Endothelial cell of umbilical vein (primary cell): ENCODE results near the gene CUX1. TPM values are rescaled to one million over a fixed set of nuclear protein-coding genes. Genes with fewer than 3 reads are reported as not detected.

Experiments used
- BruUV-seq: library from RNA; stranded (reverse); fragments of 400-500 nt; replicated peaks from 2 replicates; lab custom pipeline; 2021; lab: Mats Ljungman, UMichigan
- CTCF ChIA-PET: fragments of 300-600, 350-600 bp; sonication (Branson Sonifier 250); formaldehyde crosslinking; loops from one replicate; lab custom pipeline; 2021; ENCODE audit warnings: antibody characterized with exemption, inconsistent platforms; lab: Charles Lee
- POLR2A ChIA-PET: fragments of 300-600, 350-600 bp; sonication (Branson Sonifier 250); formaldehyde crosslinking; loops from one replicate; lab custom pipeline; 2021; ENCODE audit warnings: antibody characterized with exemption, inconsistent platforms; lab: Charles Lee
- DNase-seq: peaks from one replicate; pipeline ENCODE4 v3.0.0-alpha.2; 2011; ENCODE audit warnings: low read depth, low spot score
- FAIRE-seq: peaks from 2 replicates; lab custom pipeline; 2011; peaks lifted over from hg19 to GRCh38; lab: Jason Lieb, UNC
- H2AFZ ChIP-seq: 2 replicates; pipeline ENCODE4 v1.6.0; 2012; ENCODE audit warnings: low read depth, low read length, control low read depth, inconsistent platforms
- H3K27ac ChIP-seq: 2 replicates; pipeline ENCODE4 v1.5.1; 2011; ENCODE audit warnings: low read depth, mild to moderate bottlenecking, control low read depth, low read length, moderate library complexity; ENCODE audit not compliant: insufficient read depth
- H3K27me3 ChIP-seq, 2 experiments: 2 replicates each; pipeline versions ENCODE4 v1.6.0 to v1.6.1; 2011; ENCODE audit warnings: low read length in 2 of 2, mixed read lengths in 1 of 2; ENCODE audit not compliant: control insufficient read depth in 2 of 2, insufficient read depth in 2 of 2
- H3K36me3 ChIP-seq, 2 experiments: 2 replicates in 1 of 2; 3 replicates in 1 of 2; pipeline ENCODE4 v1.5.1; 2011; ENCODE audit warnings: low read length in 2 of 2, mild to moderate bottlenecking in 1 of 2, moderate library complexity in 1 of 2; ENCODE audit not compliant: control insufficient read depth in 2 of 2, insufficient read depth in 2 of 2; ENCODE audit errors: extremely low read depth in 1 of 2
- H3K4me1 ChIP-seq: 3 replicates; pipeline ENCODE4 v1.5.1; 2011; ENCODE audit warnings: mild to moderate bottlenecking, low read length; ENCODE audit not compliant: control insufficient read depth, insufficient read depth; ENCODE audit errors: extremely low read depth
- H3K4me2 ChIP-seq: 2 replicates; pipeline ENCODE4 v1.6.1; 2011; ENCODE audit warnings: low read length, control low read depth, mixed read lengths; ENCODE audit not compliant: insufficient read depth
- H3K4me3 ChIP-seq, 3 experiments: fragments of 200-600 bp in 1 of 3; sonication (generic), shearing (Covaris generic) in 1 of 3; replicated peaks in 1 of 3; 2 replicates each; pipeline ENCODE4 v1.5.1; 2011 to 2016; ENCODE audit warnings: control low read depth in 3 of 3, low read length in 3 of 3, mild to moderate bottlenecking in 2 of 3, inconsistent platforms in 1 of 3, low read depth in 1 of 3, moderate library complexity in 1 of 3; ENCODE audit not compliant: insufficient read depth in 1 of 3
- H3K79me2 ChIP-seq: 2 replicates; pipeline ENCODE4 v1.6.0; 2012; ENCODE audit warnings: low read length, inconsistent platforms; ENCODE audit not compliant: control insufficient read depth, insufficient read depth
- H3K9ac ChIP-seq: replicated peaks from 2 replicates; pipeline ENCODE3; 2011; ENCODE audit warnings: low read length, control low read depth; ENCODE audit not compliant: insufficient read depth; ENCODE audit errors: extremely low read depth
- H3K9me1 ChIP-seq: replicated peaks from 3 replicates; pipeline ENCODE4 v1.6.0; 2011; ENCODE audit warnings: mild to moderate bottlenecking, low read length; ENCODE audit not compliant: control insufficient read depth, insufficient read depth; ENCODE audit errors: extremely low read depth
- H3K9me3 ChIP-seq: replicated peaks from 2 replicates; pipeline ENCODE4 v1.5.1; 2012; ENCODE audit warnings: low read length, inconsistent platforms; ENCODE audit not compliant: control insufficient read depth, insufficient read depth
- H4K20me1 ChIP-seq: replicated peaks from 2 replicates; pipeline ENCODE3; 2011; ENCODE audit warnings: mild to moderate bottlenecking, low read length; ENCODE audit not compliant: control insufficient read depth, insufficient read depth; ENCODE audit errors: extremely low read depth
- EZH2 ChIP-seq: IDR thresholded peaks from 2 replicates; pipeline ENCODE4 v1.6.1; 2012; ENCODE audit warnings: borderline replicate concordance, low read depth, mild to moderate bottlenecking, moderate library complexity, low read length, inconsistent platforms; ENCODE audit not compliant: severe bottlenecking
- FOS ChIP-seq: IDR thresholded peaks from 2 replicates; pipeline ENCODE4 v1.6.1; 2011; ENCODE audit warnings: mild to moderate bottlenecking, low read length, moderate library complexity, borderline replicate concordance; ENCODE audit not compliant: insufficient read depth
- GATA2 ChIP-seq: IDR thresholded peaks from 2 replicates; pipeline ENCODE4 v1.7.0; 2011; ENCODE audit warnings: low read depth, mild to moderate bottlenecking, moderate library complexity, mixed read lengths, low read length; ENCODE audit not compliant: insufficient read length, insufficient read depth
- JUN ChIP-seq: IDR thresholded peaks from 2 replicates; pipeline ENCODE4 v1.6.1; 2011; ENCODE audit warnings: borderline replicate concordance, low read depth; ENCODE audit not compliant: insufficient read length, insufficient read depth
- MYC ChIP-seq: IDR thresholded peaks from one replicate; pipeline ENCODE4 v1.6.1; 2011; ENCODE audit warnings: mild to moderate bottlenecking, low read depth, low read length
- POLR2A ChIP-seq: IDR thresholded peaks from 2 replicates; pipeline ENCODE4 v1.6.1; 2012; ENCODE audit warnings: low read depth, mild to moderate bottlenecking, control low read depth, low read length
- POLR2AphosphoS5 ChIP-seq: IDR thresholded peaks from 2 replicates; pipeline ENCODE4 v1.6.1; 2012; ENCODE audit warnings: low read depth, mild to moderate bottlenecking, control low read depth, low read length, moderate library complexity; ENCODE audit not compliant: insufficient read depth
- dilution Hi-C: fragments of 300-500 bp; cut with MboI; formaldehyde crosslinking; loops from one replicate; pipeline ENCODE4 v1.15.0; 2019; ENCODE audit warnings: low sequenced_read_pairs; ENCODE audit not compliant: extremely low pct_ligation_motif_present
- intact Hi-C: fragments of 100-400 bp; cut with micrococcal nuclease; formaldehyde crosslinking; loops from one replicate; pipeline ENCODE4 v1.10.0; 2022
- polyA plus RNA-seq, 4 experiments: library from polyadenylated mRNA; depleted of rRNA in 3 of 4; stranded (reverse) in 3 of 4; unstranded in 1 of 4; fragments of >200 nt; gene quantifications; 2 replicates each; pipeline versions ENCODE4 v1.2.1 to v1.2.3, GENCODE V29; 2011 to 2012; ENCODE audit warnings: missing spikeins in 1 of 4
- total RNA-seq: library from RNA; stranded (reverse); gene quantifications from 2 replicates; pipeline ENCODE4 v1.2.3, GENCODE V29; 2021
- TF ChIP-seq, protein P1 (sequence below), 2 donors: IDR thresholded peaks; 1 replicate in 1 of 2; 2 replicates in 1 of 2; pipeline ENCODE4 v1.5.1; 2011; ENCODE audit warnings: low read length in 2 of 2, mild to moderate bottlenecking in 2 of 2, moderate library complexity in 2 of 2, control low read depth in 1 of 2, inconsistent platforms in 1 of 2, low read depth in 1 of 2; ENCODE audit not compliant: insufficient read depth in 1 of 2; ENCODE audit errors: extremely low read depth in 1 of 2
- TF ChIP-seq, protein P2 (sequence below): IDR thresholded peaks from 2 replicates; pipeline ENCODE4 v1.6.1; 2011; ENCODE audit not compliant: insufficient read depth, insufficient read length

Gene CUX1
- total and polyA plus RNA-seq, 2 donors (not counting 3 experiments of a cell fraction or from before 2014, with no cell fraction given), result 13.8 to 49.8 TPM

DNA sequence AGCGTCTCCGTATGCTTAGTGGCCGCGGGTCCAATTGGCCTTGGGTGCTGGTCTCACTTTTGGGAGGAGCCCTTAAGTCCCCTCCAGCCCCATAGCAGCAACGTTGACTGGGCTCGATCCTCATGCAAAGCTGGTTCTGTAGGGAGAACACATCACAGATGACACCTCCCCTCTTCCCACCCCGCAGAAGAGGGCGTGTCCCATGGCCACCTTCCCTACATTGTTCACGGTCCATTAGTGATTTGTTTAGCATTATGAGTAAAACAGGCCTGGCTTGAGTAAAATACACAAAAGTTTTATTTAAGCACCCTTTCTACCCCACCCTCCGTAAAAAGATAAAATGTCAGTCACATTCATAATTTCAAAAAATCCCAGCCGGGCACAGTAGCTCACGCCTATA, 380.2 kb downstream of the CUX1 start:
- no peak for FAIRE-seq
- Histone ChIP-seq H3K36me3 (peaks cover 0 to 12% of the 10 kb centered on the region in 2 experiments), H3K4me2 (no peak overlapping the region), H3K9me3 (no peaks in the 10 kb centered on the region), H3K9me1 (no peaks in the 10 kb centered on the region), H3K27ac (no peak overlapping the region), H3K4me3 (no peak overlapping the region), H2AFZ (no peak overlapping the region), H4K20me1 (no peaks in the 10 kb centered on the region), H3K27me3 (no peaks in the 10 kb centered on the region), H3K79me2 (no peaks in the 10 kb centered on the region), H3K9ac (no peak overlapping the region), H3K4me1 (no peaks in the 10 kb centered on the region)
- DNase-seq, result no peak
- intact Hi-C loops, result no loop called here
- dilution Hi-C loops, result no loop called here
- CTCF ChIA-PET, result interaction anchor here (1.1 kb wide), 1 partner anchor 12 kb away, joined by 3 read pairs; no protein-coding TSS in a partner anchor
- POLR2A ChIA-PET, result no interaction called here
- TF ChIP-seq EZH2 (no peak), POLR2A (no peak), JUN (no peak), MYC (no peak), POLR2AphosphoS5 (no peak), GATA2 (no peak), FOS (no peak)
- TF ChIP-seq, protein P1, sequence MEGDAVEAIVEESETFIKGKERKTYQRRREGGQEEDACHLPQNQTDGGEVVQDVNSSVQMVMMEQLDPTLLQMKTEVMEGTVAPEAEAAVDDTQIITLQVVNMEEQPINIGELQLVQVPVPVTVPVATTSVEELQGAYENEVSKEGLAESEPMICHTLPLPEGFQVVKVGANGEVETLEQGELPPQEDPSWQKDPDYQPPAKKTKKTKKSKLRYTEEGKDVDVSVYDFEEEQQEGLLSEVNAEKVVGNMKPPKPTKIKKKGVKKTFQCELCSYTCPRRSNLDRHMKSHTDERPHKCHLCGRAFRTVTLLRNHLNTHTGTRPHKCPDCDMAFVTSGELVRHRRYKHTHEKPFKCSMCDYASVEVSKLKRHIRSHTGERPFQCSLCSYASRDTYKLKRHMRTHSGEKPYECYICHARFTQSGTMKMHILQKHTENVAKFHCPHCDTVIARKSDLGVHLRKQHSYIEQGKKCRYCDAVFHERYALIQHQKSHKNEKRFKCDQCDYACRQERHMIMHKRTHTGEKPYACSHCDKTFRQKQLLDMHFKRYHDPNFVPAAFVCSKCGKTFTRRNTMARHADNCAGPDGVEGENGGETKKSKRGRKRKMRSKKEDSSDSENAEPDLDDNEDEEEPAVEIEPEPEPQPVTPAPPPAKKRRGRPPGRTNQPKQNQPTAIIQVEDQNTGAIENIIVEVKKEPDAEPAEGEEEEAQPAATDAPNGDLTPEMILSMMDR (IDR thresholded peaks at IDR 0.05; ENCODE audit: extremely low read depth in 1 of 2, insufficient read depth in 1 of 2, low read depth in 1 of 2, low read length in 2 of 2), result no peak
- TF ChIP-seq, protein P2, sequence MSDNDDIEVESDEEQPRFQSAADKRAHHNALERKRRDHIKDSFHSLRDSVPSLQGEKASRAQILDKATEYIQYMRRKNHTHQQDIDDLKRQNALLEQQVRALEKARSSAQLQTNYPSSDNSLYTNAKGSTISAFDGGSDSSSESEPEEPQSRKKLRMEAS, result no peak
- no TSS peak for BruUV-seq
